ENCODE measurements around the gene ASS1.

The ASS1 gene

DNA sequence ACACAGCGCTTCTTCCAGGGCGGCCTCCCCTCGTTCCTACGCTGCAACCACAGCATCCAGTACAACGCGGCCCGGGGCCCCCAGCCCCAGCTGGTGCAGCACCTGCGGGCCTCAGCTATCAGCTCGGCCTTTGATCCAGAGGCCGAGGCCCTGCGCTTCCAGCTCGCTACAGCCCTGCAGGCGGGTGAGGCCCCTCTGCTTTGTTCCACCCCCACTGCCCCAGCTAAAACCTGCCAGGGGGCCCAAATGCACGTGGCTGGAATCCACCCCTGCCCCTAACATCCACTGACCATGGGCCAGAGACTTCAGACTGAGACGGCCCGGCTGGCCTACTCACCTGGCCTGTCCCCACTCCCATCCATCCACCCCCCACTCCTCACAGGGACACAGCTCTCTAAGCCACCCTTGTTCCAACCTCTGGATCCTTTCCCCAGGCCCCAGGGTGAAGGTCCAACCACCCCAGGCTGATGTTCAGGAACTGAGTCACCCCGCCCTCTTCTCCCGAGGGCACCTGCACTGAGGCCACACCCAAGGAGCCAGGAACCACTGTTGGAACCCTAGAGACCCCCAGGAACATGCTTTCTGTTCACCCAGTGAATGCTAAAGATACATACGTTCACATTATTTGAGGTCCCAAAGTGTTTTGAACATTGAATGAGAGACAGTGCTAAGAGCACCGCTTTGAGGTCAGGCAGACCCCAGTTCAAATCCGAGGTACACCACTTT is 18.9 kb upstream of the ASS1 start:
- Histone ChIP-seq H3K4me3 (ENCODE audit: low read depth in 1 of 2, low read length in 1 of 2) (no peak overlapping the region), H3K9me3 (no peaks in the 10 kb centered on the region), H3K4me1 (ENCODE audit: control insufficient read depth in 1 of 2, insufficient read depth in 1 of 2, low read depth in 1 of 2, low read length in 1 of 2) (no peaks in the 10 kb centered on the region)

DNA sequence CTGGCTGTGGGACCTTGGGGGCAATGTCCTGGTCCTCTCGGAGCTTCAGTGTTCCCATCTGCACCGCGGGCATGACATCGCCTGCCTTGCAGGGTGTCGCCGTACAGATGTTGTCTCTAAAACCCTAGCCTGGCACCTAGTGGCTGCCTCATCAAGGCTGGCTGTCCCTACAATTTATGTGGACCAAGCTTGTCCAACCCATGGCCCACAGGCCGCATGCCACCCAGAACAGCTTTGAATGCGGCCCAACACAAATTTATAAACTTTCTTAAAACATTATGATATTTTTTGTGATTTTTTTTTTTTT is 18.3 kb upstream of the ASS1 start:
- TF ChIP-seq, protein P1, sequence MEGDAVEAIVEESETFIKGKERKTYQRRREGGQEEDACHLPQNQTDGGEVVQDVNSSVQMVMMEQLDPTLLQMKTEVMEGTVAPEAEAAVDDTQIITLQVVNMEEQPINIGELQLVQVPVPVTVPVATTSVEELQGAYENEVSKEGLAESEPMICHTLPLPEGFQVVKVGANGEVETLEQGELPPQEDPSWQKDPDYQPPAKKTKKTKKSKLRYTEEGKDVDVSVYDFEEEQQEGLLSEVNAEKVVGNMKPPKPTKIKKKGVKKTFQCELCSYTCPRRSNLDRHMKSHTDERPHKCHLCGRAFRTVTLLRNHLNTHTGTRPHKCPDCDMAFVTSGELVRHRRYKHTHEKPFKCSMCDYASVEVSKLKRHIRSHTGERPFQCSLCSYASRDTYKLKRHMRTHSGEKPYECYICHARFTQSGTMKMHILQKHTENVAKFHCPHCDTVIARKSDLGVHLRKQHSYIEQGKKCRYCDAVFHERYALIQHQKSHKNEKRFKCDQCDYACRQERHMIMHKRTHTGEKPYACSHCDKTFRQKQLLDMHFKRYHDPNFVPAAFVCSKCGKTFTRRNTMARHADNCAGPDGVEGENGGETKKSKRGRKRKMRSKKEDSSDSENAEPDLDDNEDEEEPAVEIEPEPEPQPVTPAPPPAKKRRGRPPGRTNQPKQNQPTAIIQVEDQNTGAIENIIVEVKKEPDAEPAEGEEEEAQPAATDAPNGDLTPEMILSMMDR (IDR thresholded peaks at IDR 0.05): no peak
- Histone ChIP-seq H3K9me3 (no peaks in the 10 kb centered on the region), H3K27me3 (peaks cover 19% of the 10 kb centered on the region), H3K4me3 (ENCODE audit: low read depth in 1 of 2, low read length in 1 of 2) (no peak overlapping the region), H3K4me1 (ENCODE audit: control insufficient read depth in 1 of 2, insufficient read depth in 1 of 2, low read depth in 1 of 2, low read length in 1 of 2) (no peaks in the 10 kb centered on the region), H3K36me3 (no peaks in the 10 kb centered on the region), H3K27ac (no peak overlapping the region)

More for the DNA sequence above, 18.9 kb upstream of the ASS1 start:
- TF ChIP-seq, protein P1 (IDR thresholded peaks at IDR 0.05): no peak
- Histone ChIP-seq H3K36me3 (no peaks in the 10 kb centered on the region), H3K27me3 (peaks cover 18% of the 10 kb centered on the region), H3K27ac (no peak overlapping the region)

DNA sequence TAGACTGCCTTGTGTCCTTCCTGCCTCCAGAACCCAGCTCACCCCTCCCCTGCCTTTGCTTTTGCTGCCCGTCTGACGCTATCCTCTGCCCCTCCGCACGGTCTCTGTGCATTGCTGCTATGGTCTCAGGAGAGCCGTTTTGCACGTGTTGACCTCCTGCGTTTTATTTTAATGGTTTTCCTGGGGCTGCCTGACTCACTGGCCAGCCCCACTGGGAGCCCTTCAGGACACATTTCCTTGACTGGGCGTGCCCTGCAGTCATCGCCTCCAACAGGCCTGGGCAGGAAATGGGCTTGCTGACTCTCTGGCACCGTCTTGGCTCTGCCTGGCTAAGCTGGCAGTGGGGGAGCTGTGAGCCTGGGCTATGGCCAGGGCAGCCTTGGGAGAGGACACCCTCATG is 17.9 kb upstream of the ASS1 start:
- H3K4me3 ChIP-seq (ENCODE audit: low read depth in 1 of 2, low read length in 1 of 2): no peak overlapping the region
- H3K27ac ChIP-seq: no peak overlapping the region
- H3K9me3 ChIP-seq: no peaks in the 10 kb centered on the region
- no peaks in the 10 kb centered on the region for H3K4me1 ChIP-seq (ENCODE audit: control insufficient read depth in 1 of 2, insufficient read depth in 1 of 2, low read depth in 1 of 2, low read length in 1 of 2)
- peaks cover 19% of the 10 kb centered on the region for H3K27me3 ChIP-seq
- TF ChIP-seq, protein P1 (IDR thresholded peaks at IDR 0.05): no peak
- no peaks in the 10 kb centered on the region for H3K36me3 ChIP-seq

DNA sequence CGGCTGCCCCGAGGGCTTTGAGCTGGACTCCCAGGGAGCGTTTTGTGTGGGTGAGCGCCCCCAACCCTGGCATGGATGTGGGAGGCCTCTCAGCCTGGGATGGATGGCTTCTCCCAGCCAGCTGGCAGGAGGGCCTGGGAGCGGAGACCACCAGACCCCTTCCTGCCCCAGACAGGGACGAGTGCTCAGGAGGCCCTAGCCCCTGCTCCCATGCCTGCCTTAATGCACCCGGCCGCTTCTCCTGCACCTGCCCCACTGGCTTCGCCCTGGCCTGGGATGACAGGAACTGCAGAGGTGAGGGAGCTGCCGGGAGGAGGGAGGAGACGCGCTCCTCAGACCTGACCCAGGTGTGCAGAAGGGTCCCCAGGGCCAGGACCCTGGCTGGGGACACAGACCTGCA is 17.4 kb upstream of the ASS1 start:
- Histone ChIP-seq H3K27ac (no peak overlapping the region), H3K4me3 (ENCODE audit: low read depth in 1 of 2, low read length in 1 of 2) (no peak overlapping the region), H3K9me3 (no peaks in the 10 kb centered on the region), H3K27me3 (peaks cover 19% of the 10 kb centered on the region), H3K4me1 (ENCODE audit: control insufficient read depth in 1 of 2, insufficient read depth in 1 of 2, low read depth in 1 of 2, low read length in 1 of 2) (no peaks in the 10 kb centered on the region), H3K36me3 (no peaks in the 10 kb centered on the region)
- TF ChIP-seq, protein P1 (IDR thresholded peaks at IDR 0.05): no peak

DNA sequence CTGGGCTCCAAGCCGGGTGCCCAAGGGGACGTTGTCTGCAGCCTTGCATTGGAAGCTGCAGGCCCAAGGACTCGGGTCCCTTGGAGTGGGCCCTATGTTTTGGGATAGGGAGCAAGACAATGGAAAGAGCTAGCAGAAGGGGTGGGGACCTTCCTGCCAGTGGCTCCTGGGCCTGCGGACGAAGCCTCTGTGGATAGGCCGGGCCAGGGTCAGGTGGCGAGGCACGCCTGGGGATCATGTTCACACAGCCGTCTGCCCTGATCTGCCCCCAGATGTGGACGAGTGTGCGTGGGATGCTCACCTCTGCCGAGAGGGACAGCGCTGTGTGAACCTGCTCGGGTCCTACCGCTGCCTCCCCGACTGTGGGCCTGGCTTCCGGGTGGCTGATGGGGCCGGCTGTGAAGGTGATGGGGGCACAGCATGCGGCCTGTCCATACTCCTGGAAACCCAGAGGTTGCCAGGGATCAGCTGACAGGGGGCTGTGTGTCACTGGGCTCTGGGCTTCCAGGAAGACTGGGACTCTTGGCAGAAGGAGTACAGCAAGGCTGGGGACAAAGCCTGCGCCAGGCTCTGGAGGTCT is 16.6 kb upstream of the ASS1 start:
- TF ChIP-seq, protein P1 (IDR thresholded peaks at IDR 0.05): no peak

More for the DNA sequence above, 16.6 kb upstream of the ASS1 start:
- Histone ChIP-seq H3K9me3 (no peaks in the 10 kb centered on the region), H3K27me3 (peaks cover 21% of the 10 kb centered on the region), H3K4me3 (ENCODE audit: low read depth in 1 of 2, low read length in 1 of 2) (no peak overlapping the region), H3K36me3 (no peaks in the 10 kb centered on the region), H3K4me1 (ENCODE audit: control insufficient read depth in 1 of 2, insufficient read depth in 1 of 2, low read depth in 1 of 2, low read length in 1 of 2) (no peaks in the 10 kb centered on the region), H3K27ac (no peak overlapping the region)
